Trophoblast cell (in vitro differentiated cells and primary cell): ENCODE data around the gene SRGAP3.

Source experiments
- DNase-seq, 2 donors: peaks; one replicate each; pipeline ENCODE4 v3.0.0-alpha.2; 2016
- H2AFZ ChIP-seq: 2 replicates; pipeline ENCODE4 v1.6.1; 2013; ENCODE audit warnings: low read length, moderate library complexity, mild to moderate bottlenecking; ENCODE audit not compliant: insufficient read depth, poor library complexity
- H2AK5ac ChIP-seq: 2 replicates; pipeline ENCODE4 v1.6.1; 2013; ENCODE audit warnings: mild to moderate bottlenecking, low read length
- H2BK120ac ChIP-seq: 2 replicates; pipeline ENCODE4 v1.6.1; 2013; ENCODE audit warnings: low read length, mild to moderate bottlenecking, moderate library complexity; ENCODE audit not compliant: insufficient read depth, poor library complexity
- H2BK12ac ChIP-seq: 2 replicates; pipeline ENCODE4 v1.6.1; 2013; ENCODE audit warnings: mild to moderate bottlenecking, low read length, moderate library complexity
- H2BK5ac ChIP-seq: 2 replicates; pipeline ENCODE4 v1.6.1; 2013; ENCODE audit warnings: low read length, low read depth, moderate library complexity, mild to moderate bottlenecking; ENCODE audit not compliant: poor library complexity
- H3K14ac ChIP-seq: 2 replicates; pipeline ENCODE4 v1.6.1; 2013; ENCODE audit warnings: mild to moderate bottlenecking, low read length
- H3K18ac ChIP-seq: 2 replicates; pipeline ENCODE4 v1.6.1; 2013; ENCODE audit warnings: mild to moderate bottlenecking, low read length
- H3K23ac ChIP-seq: 2 replicates; pipeline ENCODE4 v1.6.1; 2013; ENCODE audit warnings: low read length
- H3K27ac ChIP-seq: 2 replicates; pipeline ENCODE4 v1.5.1; 2013; ENCODE audit warnings: low read depth, mild to moderate bottlenecking, inconsistent platforms, low read length, moderate library complexity
- H3K27me3 ChIP-seq: 2 replicates; pipeline ENCODE4 v1.6.1; 2013; ENCODE audit warnings: inconsistent platforms, mild to moderate bottlenecking, low read length, moderate library complexity; ENCODE audit not compliant: insufficient read depth
- H3K36me3 ChIP-seq, 2 experiments: 1 replicate in 1 of 2; 2 replicates in 1 of 2; pipeline ENCODE4 v1.6.1; 2013; ENCODE audit warnings: low read length in 2 of 2, mild to moderate bottlenecking in 2 of 2, moderate library complexity in 1 of 2; ENCODE audit not compliant: insufficient read depth in 2 of 2, control insufficient read depth in 1 of 2
- H3K4ac ChIP-seq: 2 replicates; pipeline ENCODE4 v1.6.1; 2013; ENCODE audit warnings: low read depth, mild to moderate bottlenecking, low read length, moderate library complexity
- H3K4me1 ChIP-seq, 2 experiments: 1 replicate in 1 of 2; 2 replicates in 1 of 2; pipeline ENCODE4 v1.6.1; 2013; ENCODE audit warnings: low read length in 2 of 2, mild to moderate bottlenecking in 2 of 2, moderate library complexity in 1 of 2; ENCODE audit not compliant: insufficient read depth in 2 of 2, control insufficient read depth in 1 of 2
- H3K4me2 ChIP-seq: 2 replicates; pipeline ENCODE4 v1.6.1; 2013; ENCODE audit warnings: inconsistent platforms, mild to moderate bottlenecking, low read length, moderate library complexity
- H3K4me3 ChIP-seq: 2 replicates; pipeline ENCODE4 v1.5.1; 2013; ENCODE audit warnings: mild to moderate bottlenecking, low read depth, low read length, inconsistent platforms
- H3K79me1 ChIP-seq: one replicate; pipeline ENCODE4 v1.6.1; 2013; ENCODE audit warnings: low read length
- H3K79me2 ChIP-seq: 2 replicates; pipeline ENCODE4 v1.6.1; 2013; ENCODE audit warnings: low read length, mild to moderate bottlenecking; ENCODE audit not compliant: control insufficient read depth, insufficient read depth, poor library complexity
- H3K9ac ChIP-seq: 2 replicates; pipeline ENCODE4 v1.6.1; 2013; ENCODE audit warnings: mild to moderate bottlenecking, low read length
- H3K9me3 ChIP-seq: 2 replicates; pipeline ENCODE4 v1.6.1; 2013; ENCODE audit warnings: low read depth, mild to moderate bottlenecking, control low read depth, inconsistent platforms, low read length; ENCODE audit not compliant: insufficient read depth
- H4K12ac ChIP-seq: 2 replicates; pipeline ENCODE4 v1.6.1; 2013; ENCODE audit warnings: low read depth, mild to moderate bottlenecking, low read length, moderate library complexity
- H4K8ac ChIP-seq: 2 replicates; pipeline ENCODE4 v1.6.1; 2013; ENCODE audit warnings: low read depth, mild to moderate bottlenecking, low read length, moderate library complexity
- H4K91ac ChIP-seq: one replicate; pipeline ENCODE4 v1.6.1; 2013; ENCODE audit warnings: low read depth, mild to moderate bottlenecking, low read length, moderate library complexity
- WGBS: extraction: QIAGEN DNeasy Blood & Tissue Kit; methylation state at CpG from one replicate; pipeline ENCODE4 v1.1.7; 2013; ENCODE audit warnings: missing lambda C conversion rate; ENCODE audit not compliant: insufficient read length, insufficient coverage; ENCODE audit errors: extremely low coverage; 5-methylcytosine and 5-hydroxymethylcytosine counted together

The SRGAP3 gene

DNA sequence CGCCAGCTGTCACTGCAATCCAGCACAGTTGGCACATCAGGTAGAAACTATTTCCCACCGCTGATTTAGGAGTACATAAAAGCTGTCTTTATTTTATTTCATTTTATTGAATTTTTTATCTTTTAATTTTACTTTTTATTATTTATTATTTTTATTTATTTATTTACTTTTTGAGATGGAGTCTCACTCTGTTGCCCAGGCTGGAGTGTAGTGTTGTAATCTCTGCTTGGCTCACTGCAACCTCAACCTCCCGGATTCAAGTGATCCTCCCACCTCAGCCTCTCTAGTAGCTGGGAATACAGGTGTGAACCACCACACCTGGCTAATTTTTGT is 31.0 kb downstream of the SRGAP3 start:
- Histone ChIP-seq H3K4me2 (no peak overlapping the region), H3K9ac (no peak overlapping the region), H3K14ac (no peak overlapping the region), H2BK120ac (no peak overlapping the region), H3K18ac (no peak overlapping the region), H3K9me3 (peaks cover 2% of the 10 kb centered on the region), H3K36me3 (no peaks in the 10 kb centered on the region), H2AFZ (no peak overlapping the region), H4K8ac (no peak overlapping the region), H3K23ac (no peak overlapping the region), H3K79me2 (no peaks in the 10 kb centered on the region), H3K79me1 (no peaks in the 10 kb centered on the region), H3K4ac (no peak overlapping the region), H2BK5ac (no peak overlapping the region), H3K4me3 (no peak overlapping the region), H3K4me1 (no peaks in the 10 kb centered on the region), H3K27ac (no peak overlapping the region), H3K27me3 (no peaks in the 10 kb centered on the region), H4K91ac (no peak overlapping the region), H2BK12ac (no peak overlapping the region), H2AK5ac (no peak overlapping the region), H4K12ac (no peak overlapping the region)
- WGBS, result no CpG with 5 or more reads among the region's 3 CpGs
- DNase-seq, result no peak

GRCh38 chr3:9217784-9218513 is 31.5 kb downstream of the SRGAP3 start:
- no peak overlapping the region for H3K4me2 ChIP-seq
- no peak overlapping the region for H2AFZ ChIP-seq
- H3K4me3 ChIP-seq, result no peak overlapping the region
- no peaks in the 10 kb centered on the region for H3K4me1 ChIP-seq
- H3K27me3 ChIP-seq, result no peaks in the 10 kb centered on the region
- H4K12ac ChIP-seq, result no peak overlapping the region
- DNase-seq, result no peak
- H3K18ac ChIP-seq, result no peak overlapping the region
- no CpG with 5 or more reads among the region's 8 CpGs for WGBS
- no peaks in the 10 kb centered on the region for H3K79me1 ChIP-seq
- H2BK120ac ChIP-seq, result no peak overlapping the region
- no peaks in the 10 kb centered on the region for H3K36me3 ChIP-seq
- H4K91ac ChIP-seq, result no peak overlapping the region
- no peak overlapping the region for H3K14ac ChIP-seq
- no peaks in the 10 kb centered on the region for H3K79me2 ChIP-seq
- H2BK5ac ChIP-seq, result no peak overlapping the region
- no peak overlapping the region for H2BK12ac ChIP-seq
- H3K9me3 ChIP-seq, result peaks cover 2% of the 10 kb centered on the region
- no peak overlapping the region for H4K8ac ChIP-seq
- no peak overlapping the region for H2AK5ac ChIP-seq
- H3K9ac ChIP-seq, result no peak overlapping the region
- no peak overlapping the region for H3K4ac ChIP-seq
- H3K23ac ChIP-seq, result no peak overlapping the region
- H3K27ac ChIP-seq, result no peak overlapping the region

DNA sequence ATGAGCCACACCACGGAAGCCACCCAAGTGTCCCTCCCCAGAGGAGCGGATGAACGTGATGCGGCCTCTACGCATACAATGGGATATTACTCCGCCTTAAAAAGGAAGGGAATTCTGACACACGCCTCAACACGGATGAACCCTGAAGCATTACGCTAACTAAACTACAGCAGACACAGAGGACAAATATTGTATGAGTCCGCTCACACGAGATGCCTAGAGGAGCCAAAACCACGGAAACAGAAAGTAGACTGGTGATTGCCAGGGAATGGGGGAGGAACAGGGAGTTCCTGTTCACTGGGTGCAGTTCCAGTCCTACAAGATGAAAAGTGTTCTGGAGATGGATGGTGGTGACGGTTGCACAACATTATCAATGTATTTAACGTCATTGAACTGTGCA is 32.7 kb downstream of the SRGAP3 start:
- no peaks in the 10 kb centered on the region for H3K36me3 ChIP-seq
- no peak overlapping the region for H4K8ac ChIP-seq
- no peak overlapping the region for H4K12ac ChIP-seq
- no peak overlapping the region for H3K23ac ChIP-seq
- no peaks in the 10 kb centered on the region for H3K27me3 ChIP-seq
- no peak overlapping the region for H3K9ac ChIP-seq
- H3K18ac ChIP-seq, result no peak overlapping the region
- H3K79me2 ChIP-seq, result no peaks in the 10 kb centered on the region
- no CpG with 5 or more reads among the region's 14 CpGs for WGBS
- no peaks in the 10 kb centered on the region for H3K79me1 ChIP-seq
- no peak overlapping the region for H2BK5ac ChIP-seq
- H2AK5ac ChIP-seq, result no peak overlapping the region
- H3K9me3 ChIP-seq, result peaks cover 2% of the 10 kb centered on the region
- no peak overlapping the region for H3K4me2 ChIP-seq
- H3K14ac ChIP-seq, result no peak overlapping the region
- no peak overlapping the region for H2BK120ac ChIP-seq
- no peak overlapping the region for H4K91ac ChIP-seq
- H3K4me1 ChIP-seq, result no peaks in the 10 kb centered on the region
- H3K4ac ChIP-seq, result no peak overlapping the region
- H3K4me3 ChIP-seq, result no peak overlapping the region
- no peak overlapping the region for H3K27ac ChIP-seq
- DNase-seq, result no peak
- no peak overlapping the region for H2AFZ ChIP-seq
- H2BK12ac ChIP-seq, result no peak overlapping the region

DNA sequence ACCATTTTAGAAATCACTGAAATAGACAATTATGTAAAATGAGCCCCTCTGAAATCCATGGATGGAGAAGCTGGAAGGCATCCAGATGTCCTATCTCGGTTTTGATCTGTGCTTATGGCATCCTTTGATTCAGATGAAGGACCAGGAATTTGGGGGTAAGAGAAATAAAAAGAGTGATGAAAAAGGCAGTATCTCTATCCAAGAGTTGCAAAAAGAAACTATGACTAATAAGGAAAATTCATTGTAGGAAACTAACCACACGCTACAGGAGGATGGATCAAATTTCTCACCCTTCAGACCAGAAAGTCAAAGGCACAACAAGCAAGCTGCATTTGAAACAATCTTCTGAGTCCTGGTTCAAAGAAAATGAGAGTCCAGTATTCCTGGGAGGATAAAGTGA is 34.8 kb downstream of the SRGAP3 start:
- no peak overlapping the region for H3K4me3 ChIP-seq
- H4K12ac ChIP-seq, result no peak overlapping the region
- H4K8ac ChIP-seq, result no peak overlapping the region
- H2BK12ac ChIP-seq, result no peak overlapping the region
- H3K4me2 ChIP-seq, result no peak overlapping the region
- no peak overlapping the region for H2AFZ ChIP-seq
- no peaks in the 10 kb centered on the region for H3K79me2 ChIP-seq
- H3K4me1 ChIP-seq, result no peaks in the 10 kb centered on the region
- no peaks in the 10 kb centered on the region for H3K79me1 ChIP-seq
- H2BK120ac ChIP-seq, result no peak overlapping the region
- H3K18ac ChIP-seq, result no peak overlapping the region
- no peak overlapping the region for H3K9ac ChIP-seq
- no peak overlapping the region for H2BK5ac ChIP-seq
- no peak overlapping the region for H2AK5ac ChIP-seq
- H3K36me3 ChIP-seq, result no peaks in the 10 kb centered on the region
- no peak overlapping the region for H3K27ac ChIP-seq
- no CpG with 5 or more reads among the region's 2 CpGs for WGBS
- H3K9me3 ChIP-seq, result no peaks in the 10 kb centered on the region
- H3K14ac ChIP-seq, result no peak overlapping the region
- no peak overlapping the region for H4K91ac ChIP-seq
- no peak for DNase-seq
- H3K4ac ChIP-seq, result no peak overlapping the region
- H3K27me3 ChIP-seq, result no peaks in the 10 kb centered on the region
- no peak overlapping the region for H3K23ac ChIP-seq
